Ishikawa (cell line): ENCODE data around the gene KNG1.

Experiments
- CEBPB ChIP-seq: IDR thresholded peaks from 2 replicates; pipeline ENCODE4 v1.6.1; 2012
- EP300 ChIP-seq: IDR thresholded peaks from 2 replicates; pipeline ENCODE4 v1.6.1; 2012; ENCODE audit warnings: borderline replicate concordance
- TF ChIP-seq, protein P1 (sequence below): IDR thresholded peaks from 2 replicates; pipeline ENCODE4 v1.6.1; 2012; ENCODE audit warnings: low read depth, mild to moderate bottlenecking

DNA sequence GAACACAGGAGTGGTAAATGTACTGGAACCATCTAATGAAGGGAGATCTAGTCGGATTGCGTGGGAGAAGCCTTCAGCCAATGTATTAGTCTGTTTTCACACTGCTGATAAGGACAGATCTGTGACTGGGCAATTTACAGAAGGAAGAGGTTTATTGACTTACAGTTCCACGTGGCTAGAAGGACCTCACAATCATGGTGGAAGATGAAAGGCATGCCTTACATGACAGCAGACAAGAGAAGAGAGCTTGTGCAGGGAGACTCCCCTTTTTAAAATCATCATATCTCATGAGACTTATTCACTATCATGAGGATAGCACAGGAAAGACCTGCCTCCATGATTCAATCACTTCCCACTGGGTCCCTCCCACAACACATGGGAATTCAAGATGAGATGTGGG lies 34.3 kb upstream of the KNG1 start:
- TF ChIP-seq EP300 (no peak), CEBPB (no peak)
- TF ChIP-seq, protein P1, sequence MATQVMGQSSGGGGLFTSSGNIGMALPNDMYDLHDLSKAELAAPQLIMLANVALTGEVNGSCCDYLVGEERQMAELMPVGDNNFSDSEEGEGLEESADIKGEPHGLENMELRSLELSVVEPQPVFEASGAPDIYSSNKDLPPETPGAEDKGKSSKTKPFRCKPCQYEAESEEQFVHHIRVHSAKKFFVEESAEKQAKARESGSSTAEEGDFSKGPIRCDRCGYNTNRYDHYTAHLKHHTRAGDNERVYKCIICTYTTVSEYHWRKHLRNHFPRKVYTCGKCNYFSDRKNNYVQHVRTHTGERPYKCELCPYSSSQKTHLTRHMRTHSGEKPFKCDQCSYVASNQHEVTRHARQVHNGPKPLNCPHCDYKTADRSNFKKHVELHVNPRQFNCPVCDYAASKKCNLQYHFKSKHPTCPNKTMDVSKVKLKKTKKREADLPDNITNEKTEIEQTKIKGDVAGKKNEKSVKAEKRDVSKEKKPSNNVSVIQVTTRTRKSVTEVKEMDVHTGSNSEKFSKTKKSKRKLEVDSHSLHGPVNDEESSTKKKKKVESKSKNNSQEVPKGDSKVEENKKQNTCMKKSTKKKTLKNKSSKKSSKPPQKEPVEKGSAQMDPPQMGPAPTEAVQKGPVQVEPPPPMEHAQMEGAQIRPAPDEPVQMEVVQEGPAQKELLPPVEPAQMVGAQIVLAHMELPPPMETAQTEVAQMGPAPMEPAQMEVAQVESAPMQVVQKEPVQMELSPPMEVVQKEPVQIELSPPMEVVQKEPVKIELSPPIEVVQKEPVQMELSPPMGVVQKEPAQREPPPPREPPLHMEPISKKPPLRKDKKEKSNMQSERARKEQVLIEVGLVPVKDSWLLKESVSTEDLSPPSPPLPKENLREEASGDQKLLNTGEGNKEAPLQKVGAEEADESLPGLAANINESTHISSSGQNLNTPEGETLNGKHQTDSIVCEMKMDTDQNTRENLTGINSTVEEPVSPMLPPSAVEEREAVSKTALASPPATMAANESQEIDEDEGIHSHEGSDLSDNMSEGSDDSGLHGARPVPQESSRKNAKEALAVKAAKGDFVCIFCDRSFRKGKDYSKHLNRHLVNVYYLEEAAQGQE = no peak
